Vagina (tissue), 2 donors: ENCODE data around the gene GFPT1. TPM values are rescaled to one million over a fixed set of nuclear protein-coding genes. Genes with fewer than 3 reads are reported as not detected.
"Not testable (repeated sequence)": the region's sequence is repeated elsewhere in the genome, so short reads cannot be mapped to it uniquely, and the experiment has no call there.

Experiments
- DNase-seq, 2 donors: peaks; one replicate each; pipeline ENCODE4 v3.0.0-alpha.2; 2017; ENCODE audit errors: extremely low spot score in 2 of 2
- H3K27ac ChIP-seq: fragments of 200-600 bp; sonication (generic); one replicate; pipeline ENCODE4 v1.5.1; 2019
- H3K27me3 ChIP-seq: fragments of 200-600 bp; sonication (generic); one replicate; pipeline ENCODE4 v1.5.1; 2019
- H3K36me3 ChIP-seq, 2 donors: fragments of 200-600 bp; sonication (generic); one replicate each; pipeline ENCODE4 v1.5.1; 2017 to 2019
- H3K4me1 ChIP-seq: fragments of 200-600 bp; sonication (generic); one replicate; pipeline ENCODE4 v1.5.1; 2019
- H3K4me3 ChIP-seq, 2 donors: fragments of 200-600 bp; sonication (generic); 1 replicate in 1 of 2; 2 replicates in 1 of 2; pipeline ENCODE4 v1.5.1; 2016 to 2019
- H3K9me3 ChIP-seq: fragments of 200-600 bp; sonication (generic); one replicate; pipeline ENCODE4 v1.5.1; 2019
- CTCF ChIP-seq, 3 experiments: fragments of 450-650 bp in 2 of 3; fragments of 200-600 bp in 1 of 3; sonication (generic) in 1 of 3; IDR thresholded peaks; one replicate each; pipeline ENCODE4 v1.5.1; 2017 to 2019; ENCODE audit warnings: antibody characterized with exemption in 3 of 3, mild to moderate bottlenecking in 2 of 3, moderate library complexity in 2 of 3
- POLR2A ChIP-seq, 2 donors: fragments of 450-650 bp; IDR thresholded peaks; one replicate each; pipeline ENCODE4 v1.6.1; 2017; ENCODE audit warnings: antibody characterized with exemption in 2 of 2, mild to moderate bottlenecking in 2 of 2, moderate library complexity in 2 of 2
- POLR2AphosphoS5 ChIP-seq, 2 donors: sonication (generic); formaldehyde crosslinking; IDR thresholded peaks; one replicate each; pipeline ENCODE4 v1.9.0; 2017; ENCODE audit warnings: antibody characterized with exemption in 2 of 2, mild to moderate bottlenecking in 2 of 2, low read depth in 1 of 2; ENCODE audit not compliant: insufficient read depth in 1 of 2
- intact Hi-C: fragments of 100-400 bp; cut with DNase I; formaldehyde crosslinking; loops from one replicate; pipeline ENCODE4 v1.15.1; 2023
- total RNA-seq: library from RNA; depleted of rRNA; stranded (reverse); fragments of >200 nt; gene quantifications from one replicate; pipeline ENCODE4 v1.2.3, GENCODE V29; 2016

GFPT1 gene
- total RNA-seq, 1 donor from 2014 or later = 17.9 TPM

GRCh38 chr2:69356471-69356870 is 30.6 kb downstream of the GFPT1 start:
- intact Hi-C loops = no loop called here
- no peaks in the 10 kb centered on the region for H3K9me3 ChIP-seq
- H3K36me3 ChIP-seq = peaks cover 0 to 66% of the 10 kb centered on the region in 2 donors
- H3K27ac ChIP-seq = no peak overlapping the region
- H3K4me1 ChIP-seq = no peaks in the 10 kb centered on the region
- TF ChIP-seq CTCF (IDR thresholded peaks at IDR 0.05) (no peak), POLR2A (IDR thresholded peaks at IDR 0.05) (no peak), POLR2AphosphoS5 (IDR thresholded peaks at IDR 0.05; ENCODE audit: insufficient read depth in 1 of 2, low read depth in 1 of 2) (no peak)
- H3K4me3 ChIP-seq = no peak overlapping the region
- DNase-seq = no peak
- no peaks in the 10 kb centered on the region for H3K27me3 ChIP-seq

GRCh38 chr2:69354976-69355375 is 32.1 kb downstream of the GFPT1 start:
- H3K4me1 ChIP-seq, H3K27ac ChIP-seq, H3K27me3 ChIP-seq, intact Hi-C loops, DNase-seq, H3K9me3 ChIP-seq, H3K4me3 ChIP-seq: not testable (repeated sequence)
- H3K36me3 ChIP-seq = peaks cover 0 to 64% of the 10 kb centered on the region in 2 donors

GRCh38 chr2:69353360-69353759 is 33.7 kb downstream of the GFPT1 start:
- H3K27me3 ChIP-seq = no peaks in the 10 kb centered on the region
- H3K4me1 ChIP-seq = no peaks in the 10 kb centered on the region
- no peak overlapping the region for H3K4me3 ChIP-seq
- DNase-seq = no peak
- no peak for TF ChIP-seq POLR2AphosphoS5 (IDR thresholded peaks at IDR 0.05; ENCODE audit: insufficient read depth in 1 of 2, low read depth in 1 of 2)
- no peak for TF ChIP-seq CTCF (IDR thresholded peaks at IDR 0.05)
- TF ChIP-seq POLR2A (IDR thresholded peaks at IDR 0.05) = no peak
- H3K36me3 ChIP-seq = peaks cover 0 to 63% of the 10 kb centered on the region in 2 donors
- no peak overlapping the region for H3K27ac ChIP-seq
- intact Hi-C loops = no loop called here
- no peaks in the 10 kb centered on the region for H3K9me3 ChIP-seq

GRCh38 chr2:69348781-69349180 is 38.2 kb downstream of the GFPT1 start:
- no peak for TF ChIP-seq POLR2AphosphoS5 (IDR thresholded peaks at IDR 0.05; ENCODE audit: insufficient read depth in 1 of 2, low read depth in 1 of 2)
- Histone ChIP-seq H3K36me3 (peaks cover 0 to 74% of the 10 kb centered on the region in 2 donors), H3K27me3 (no peaks in the 10 kb centered on the region), H3K9me3 (no peaks in the 10 kb centered on the region), H3K4me1 (no peaks in the 10 kb centered on the region), H3K4me3 (no peak overlapping the region), H3K27ac (no peak overlapping the region)
- no peak for DNase-seq
- intact Hi-C loops = no loop called here

GRCh38 chr2:69345434-69345833 is 41.6 kb downstream of the GFPT1 start:
- Histone ChIP-seq H3K9me3 (no peaks in the 10 kb centered on the region), H3K36me3 (peaks cover 0 to 77% of the 10 kb centered on the region in 2 donors), H3K4me1 (no peaks in the 10 kb centered on the region), H3K27me3 (no peaks in the 10 kb centered on the region), H3K27ac (peak overlapping the region; percentile 63), H3K4me3 (no peak overlapping the region)
- DNase-seq = no peak
- intact Hi-C loops = no loop called here
- no peak for TF ChIP-seq POLR2A (IDR thresholded peaks at IDR 0.05)
- TF ChIP-seq CTCF (IDR thresholded peaks at IDR 0.05) = no peak
- no peak for TF ChIP-seq POLR2AphosphoS5 (IDR thresholded peaks at IDR 0.05; ENCODE audit: insufficient read depth in 1 of 2, low read depth in 1 of 2)

- no peak overlapping the region for H3K4me3 ChIP-seq
- no peak for DNase-seq
- H3K27ac ChIP-seq = peak overlapping the region; percentile 63
- no peaks in the 10 kb centered on the region for H3K27me3 ChIP-seq
- intact Hi-C loops = no loop called here
- no peaks in the 10 kb centered on the region for H3K4me1 ChIP-seq
- peaks cover 0 to 67% of the 10 kb centered on the region in 2 donors for H3K36me3 ChIP-seq
- TF ChIP-seq CTCF (IDR thresholded peaks at IDR 0.05) = no peak
- TF ChIP-seq POLR2AphosphoS5 (IDR thresholded peaks at IDR 0.05; ENCODE audit: insufficient read depth in 1 of 2, low read depth in 1 of 2) = no peak
- TF ChIP-seq POLR2A (IDR thresholded peaks at IDR 0.05) = no peak
- H3K9me3 ChIP-seq = no peaks in the 10 kb centered on the region
These were observed 42.7 kb downstream of the GFPT1 start for GRCh38 chr2:69344305-69344704.
